Ovary (tissue), 9 donors: Measurements from ENCODE around the gene PIK3CD. TPM values are rescaled to one million over a fixed set of nuclear protein-coding genes. Genes with fewer than 3 reads are reported as not detected.

ENCODE experiments used
- DNase-seq, 5 donors: peaks; one replicate each; pipeline ENCODE4 v3.0.0-alpha.2; 2019 to 2020
- H3K27ac ChIP-seq, 2 donors: fragments of 200-600 bp; one replicate each; pipeline versions ENCODE4 v1.5.1 to v1.8.0; 2019 to 2022
- H3K27me3 ChIP-seq: fragments of 200-600 bp; one replicate; pipeline ENCODE4 v1.8.0; 2022
- H3K36me3 ChIP-seq: fragments of 200-600 bp; sonication (generic); one replicate; pipeline ENCODE4 v1.5.1; 2019
- H3K4me1 ChIP-seq: one replicate; pipeline ENCODE4 v1.8.1; 2013; ENCODE audit warnings: mild to moderate bottlenecking, moderate library complexity; ENCODE audit not compliant: insufficient read depth
- H3K4me3 ChIP-seq: fragments of 200-600 bp; sonication (generic); one replicate; pipeline ENCODE4 v1.5.1; 2017
- H3K9me3 ChIP-seq, 2 donors: fragments of 200-600 bp in 1 of 2; sonication (generic) in 1 of 2; one replicate each; pipeline versions ENCODE4 v1.5.1 to v1.8.1; 2013 to 2019; ENCODE audit warnings: mild to moderate bottlenecking in 1 of 2, moderate library complexity in 1 of 2
- CTCF ChIP-seq, 3 donors: fragments of 450-650 bp in 2 of 3; fragments of 200-600 bp in 1 of 3; IDR thresholded peaks; one replicate each; pipeline versions ENCODE4 v1.5.1 to v1.8.0; 2016 to 2022; ENCODE audit warnings: antibody characterized with exemption in 3 of 3, mild to moderate bottlenecking in 1 of 3
- EP300 ChIP-seq: sonication (generic); formaldehyde crosslinking; IDR thresholded peaks from one replicate; pipeline ENCODE4 v1.6.1; 2017; ENCODE audit warnings: antibody characterized with exemption
- POLR2A ChIP-seq: fragments of 450-650 bp; IDR thresholded peaks from one replicate; pipeline ENCODE4 v1.6.1; 2017; ENCODE audit warnings: antibody characterized with exemption, mild to moderate bottlenecking, moderate library complexity
- WGBS, 3 donors: extraction: QIAGEN DNeasy Blood & Tissue Kit in 1 of 3; methylation state at CpG; one replicate each; pipeline versions ENCODE4 v1.1.5 to v1.1.7; 2013 to 2017; 5-methylcytosine and 5-hydroxymethylcytosine counted together
- intact Hi-C, 4 donors: fragments of 100-400 bp; cut with DNase I; formaldehyde crosslinking; loops; one replicate each; pipeline versions ENCODE4 v1.11.0 to v1.15.1; 2022 to 2023
- polyA plus RNA-seq, 2 donors: library from polyadenylated mRNA; stranded (reverse); fragments of 200-250 nt in 1 of 2; fragments of 350-450 nt in 1 of 2; fragmentation: Illumina TruSeq in 1 of 2; extraction: RNeasy Lipid Tissue Mini Kit (QIAGEN cat#74804) in 1 of 2; gene quantifications; one replicate each; pipeline ENCODE4 v1.2.3, GENCODE V29; 2013 to 2014
- total RNA-seq, 7 donors: library from RNA; depleted of rRNA in 2 of 7; stranded (reverse); fragments of >200 nt in 2 of 7; fragmentation: NEBNext Ultra II Directional in 3 of 7; extraction: Animal tissue kit (Norgen Biotek cat#: 25700) in 3 of 7; gene quantifications; one replicate each; pipeline versions ENCODE4 v1.1.0 to v1.2.4, GENCODE V29; 2016 to 2023
- donor health status: DM: no; HTN: no; CAD: no; lungs with moderate emphysema.
- donor health status: DM: no; HTN: no; CAD: no.
- donor health status: Bipolar disorder and iron deficiency.
- donor health status: DM: yes; HTN: yes; CAD: no.
- donor health status: DM: no; HTN: no; CAD: no.
- donor health status: DM: yes; HTN: yes; CAD: no.

The PIK3CD gene
- total and polyA plus RNA-seq, 9 donors, result 3.7 to 9.2 (median 8.0) TPM

- Histone ChIP-seq H3K9me3 (no peaks in the 10 kb centered on the region), H3K27me3 (no peaks in the 10 kb centered on the region), H3K27ac (no peak overlapping the region), H3K4me1 (no peaks in the 10 kb centered on the region), H3K36me3 (no peaks in the 10 kb centered on the region), H3K4me3 (no peak overlapping the region)
- no peak for DNase-seq
- no peak for TF ChIP-seq POLR2A
- TF ChIP-seq CTCF (IDR thresholded peaks at IDR 0.05), result no peak
- TF ChIP-seq EP300, result no peak
- intact Hi-C loops, result loop anchor here in 1 of 4 donors (5.0 kb wide), 1 partner anchor 58 kb away; no protein-coding TSS in a partner anchor
- WGBS, 3 donors, result 94 to 100% (median 97%) methylated on average over 1 of the region's 1 CpG
Measured at GRCh38 chr1:9684801-9685200, 33.3 kb downstream of the PIK3CD start.

DNA sequence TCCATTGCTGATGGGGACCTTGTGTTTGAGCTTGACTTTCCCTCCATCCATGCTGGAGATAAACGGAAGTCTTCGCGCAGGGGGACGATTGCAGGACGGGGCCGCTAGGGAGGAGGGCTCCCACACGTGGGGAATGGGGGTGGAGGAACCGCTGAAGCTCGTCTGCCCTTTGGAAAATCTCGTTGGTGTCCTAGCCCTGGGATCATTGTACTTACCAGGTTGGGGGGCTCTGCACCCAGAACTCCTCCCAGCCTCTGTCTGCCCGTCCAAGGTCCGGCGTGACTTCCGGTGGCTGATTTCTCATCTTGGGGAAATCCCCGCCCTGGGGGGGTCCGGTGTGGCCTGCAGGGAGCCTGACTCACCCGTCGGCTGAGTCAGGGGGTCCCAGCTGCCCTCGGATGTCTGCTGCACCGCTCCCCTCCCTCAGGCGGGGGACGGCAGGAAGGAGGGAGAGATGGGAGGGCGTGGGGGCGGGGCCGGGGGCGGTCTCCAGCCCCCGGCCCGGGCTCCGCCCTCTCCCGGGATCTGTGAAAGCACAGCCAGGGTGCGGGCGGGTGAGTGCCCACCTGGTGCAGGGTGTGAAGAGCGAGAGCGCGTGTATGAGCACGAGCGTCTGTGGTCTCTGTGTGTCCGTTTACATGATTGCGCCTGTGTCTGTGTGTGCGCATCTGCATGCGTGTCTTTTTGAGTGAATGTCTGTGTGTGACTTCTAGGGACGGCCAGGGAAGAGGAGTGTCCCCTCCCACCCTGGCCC, 35.8 kb downstream of the PIK3CD start:
- Histone ChIP-seq H3K27ac (peak overlapping the region in 1 of 2 donors; percentile 34), H3K4me1 (peaks cover 4% of the 10 kb centered on the region), H3K36me3 (no peaks in the 10 kb centered on the region), H3K9me3 (no peaks in the 10 kb centered on the region), H3K4me3 (peak overlapping the region; percentile 47), H3K27me3 (no peaks in the 10 kb centered on the region)
- 0% methylated on average over 39 to 42 of the region's 42 CpGs for WGBS, 3 donors
- intact Hi-C loops, result loop anchor here in 1 of 4 donors (5.0 kb wide), 1 partner anchor 60 kb away; no protein-coding TSS in a partner anchor
- TF ChIP-seq EP300, result no peak
- TF ChIP-seq CTCF (IDR thresholded peaks at IDR 0.05), result peak in 1 of 3 donors; percentile 21
- DNase-seq, result peak; percentile 67 to 75 (median 69)

DNA sequence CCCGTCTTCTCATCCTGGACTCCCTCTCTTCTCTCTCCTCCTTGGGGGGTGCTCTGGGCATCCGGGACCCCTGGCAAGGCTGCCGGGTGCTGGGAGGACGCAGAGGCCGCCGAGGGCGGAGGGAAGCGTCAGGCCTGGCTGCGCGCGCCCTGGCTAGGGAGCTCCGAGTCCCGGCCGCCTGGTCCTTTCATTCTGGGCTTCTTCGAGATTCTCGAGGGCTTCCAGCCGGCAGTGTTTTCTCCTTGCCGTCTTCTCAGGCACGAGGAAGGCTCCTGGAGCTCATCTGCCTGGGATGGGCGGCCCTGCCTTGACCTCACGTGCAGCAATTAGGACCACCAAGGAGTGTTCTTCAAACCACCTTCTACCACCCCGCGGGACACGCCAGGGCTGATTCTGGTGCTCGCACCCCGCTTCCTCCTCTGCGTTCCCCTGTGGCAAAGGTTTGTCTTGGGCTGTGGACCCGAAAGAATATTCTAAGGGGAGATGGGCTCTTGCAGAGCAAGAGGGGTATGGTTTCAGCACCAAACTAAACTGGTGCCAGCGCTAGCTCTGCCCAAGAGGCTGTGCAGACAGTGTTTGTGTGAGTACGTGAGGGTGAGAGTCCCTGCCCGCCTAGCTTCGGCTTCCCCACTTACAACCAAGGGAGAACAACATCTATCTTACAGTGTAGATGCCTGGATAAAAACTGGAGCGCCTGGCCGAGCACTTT, 36.5 kb downstream of the PIK3CD start:
- intact Hi-C loops, result loop anchor here in 1 of 4 donors (5.0 kb wide), 1 partner anchor 61 kb away; no protein-coding TSS in a partner anchor
- 3 to 5% (median 3%) methylated on average over 30 to 34 of the region's 34 CpGs for WGBS, 3 donors
- no peak overlapping the region for H3K27ac ChIP-seq

More for the DNA sequence above, 36.5 kb downstream of the PIK3CD start:
- Histone ChIP-seq H3K4me3 (peak overlapping the region; percentile 47), H3K27me3 (no peaks in the 10 kb centered on the region), H3K4me1 (peaks cover 4% of the 10 kb centered on the region), H3K36me3 (no peaks in the 10 kb centered on the region), H3K9me3 (no peaks in the 10 kb centered on the region)
- DNase-seq, result peak; percentile 19 to 56 (median 39)
- TF ChIP-seq CTCF (IDR thresholded peaks at IDR 0.05), result no peak
- no peak for TF ChIP-seq EP300
- TF ChIP-seq POLR2A, result no peak
